ENCODE data around the gene CFDP1.
"Not testable (repeated sequence)": the region's sequence is repeated elsewhere in the genome, so short reads cannot be mapped to it uniquely, and the experiment has no call there.

CFDP1 gene

GRCh38 chr16:75272097-75272551 is 161.2 kb downstream of the CFDP1 start:
- TF ChIP-seq, protein P1, sequence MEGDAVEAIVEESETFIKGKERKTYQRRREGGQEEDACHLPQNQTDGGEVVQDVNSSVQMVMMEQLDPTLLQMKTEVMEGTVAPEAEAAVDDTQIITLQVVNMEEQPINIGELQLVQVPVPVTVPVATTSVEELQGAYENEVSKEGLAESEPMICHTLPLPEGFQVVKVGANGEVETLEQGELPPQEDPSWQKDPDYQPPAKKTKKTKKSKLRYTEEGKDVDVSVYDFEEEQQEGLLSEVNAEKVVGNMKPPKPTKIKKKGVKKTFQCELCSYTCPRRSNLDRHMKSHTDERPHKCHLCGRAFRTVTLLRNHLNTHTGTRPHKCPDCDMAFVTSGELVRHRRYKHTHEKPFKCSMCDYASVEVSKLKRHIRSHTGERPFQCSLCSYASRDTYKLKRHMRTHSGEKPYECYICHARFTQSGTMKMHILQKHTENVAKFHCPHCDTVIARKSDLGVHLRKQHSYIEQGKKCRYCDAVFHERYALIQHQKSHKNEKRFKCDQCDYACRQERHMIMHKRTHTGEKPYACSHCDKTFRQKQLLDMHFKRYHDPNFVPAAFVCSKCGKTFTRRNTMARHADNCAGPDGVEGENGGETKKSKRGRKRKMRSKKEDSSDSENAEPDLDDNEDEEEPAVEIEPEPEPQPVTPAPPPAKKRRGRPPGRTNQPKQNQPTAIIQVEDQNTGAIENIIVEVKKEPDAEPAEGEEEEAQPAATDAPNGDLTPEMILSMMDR (IDR thresholded peaks at IDR 0.05; ENCODE audit: borderline replicate concordance, insufficient read depth, low read depth, low read length) = no peak
- no peak overlapping the region for H3K4me3 ChIP-seq (ENCODE audit: low read depth, low read length)

- H3K4me3 ChIP-seq (ENCODE audit: low read depth, low read length) = no peak overlapping the region
- TF ChIP-seq, protein P1 (IDR thresholded peaks at IDR 0.05; ENCODE audit: borderline replicate concordance, insufficient read depth, low read depth, low read length) = no peak
Measured at GRCh38 chr16:75271441-75272096, 161.7 kb downstream of the CFDP1 start.

DNA sequence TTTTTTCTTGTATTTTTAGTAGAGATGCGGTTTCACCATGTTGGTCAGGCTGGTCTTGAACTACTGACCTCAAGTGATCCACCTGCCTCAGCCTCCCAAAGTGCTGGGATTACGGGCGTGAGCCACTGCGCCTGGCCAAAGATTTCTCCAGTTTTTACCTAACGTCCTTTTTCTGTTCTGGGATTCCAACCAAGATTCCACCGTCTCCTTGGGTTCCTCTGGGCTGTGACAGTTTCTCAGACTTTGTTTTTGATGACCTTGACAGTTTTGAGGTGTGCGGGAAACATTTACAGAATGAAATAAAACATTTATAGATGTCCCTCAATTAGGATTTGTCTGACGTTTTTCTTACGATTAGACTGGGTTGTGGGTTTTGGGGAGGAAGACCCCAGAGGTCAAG is 163.9 kb downstream of the CFDP1 start:
- H3K4me3 ChIP-seq (ENCODE audit: low read depth, low read length) = not testable (repeated sequence)

DNA sequence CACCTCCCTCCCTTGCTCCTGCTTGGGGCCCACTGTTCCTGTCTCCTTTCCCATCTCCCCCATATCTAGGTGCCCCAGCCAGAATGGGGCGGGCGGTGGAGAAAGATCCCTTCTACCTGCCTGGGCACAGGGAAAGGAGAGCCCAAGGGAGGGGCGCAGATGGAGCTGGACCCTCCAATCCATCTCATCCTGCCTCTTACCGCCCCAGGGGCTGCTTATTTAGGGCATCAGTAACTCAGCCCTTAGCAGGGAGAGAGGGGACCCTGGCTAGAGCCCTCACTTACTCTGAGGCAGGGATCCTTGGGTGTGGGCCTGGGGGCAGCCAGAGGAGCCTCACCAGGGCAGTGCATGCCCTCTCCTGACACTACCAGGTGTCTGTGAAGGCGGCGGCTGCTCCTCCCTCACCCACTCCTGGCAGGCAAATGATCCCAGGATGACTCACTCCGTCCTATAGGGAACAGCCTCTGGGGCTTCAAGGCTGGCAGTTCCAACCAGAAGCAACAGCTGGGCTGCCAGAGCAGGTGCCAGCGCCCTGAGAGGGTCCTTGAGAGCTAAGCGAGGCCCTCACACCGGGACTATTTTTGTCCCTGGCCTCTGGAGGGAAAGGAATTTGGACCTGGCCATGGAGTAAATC is 165.6 kb downstream of the CFDP1 start:
- H3K4me3 ChIP-seq (ENCODE audit: low read depth, low read length) = no peak overlapping the region
- TF ChIP-seq, protein P1 (IDR thresholded peaks at IDR 0.05; ENCODE audit: borderline replicate concordance, insufficient read depth, low read depth, low read length) = no peak

DNA sequence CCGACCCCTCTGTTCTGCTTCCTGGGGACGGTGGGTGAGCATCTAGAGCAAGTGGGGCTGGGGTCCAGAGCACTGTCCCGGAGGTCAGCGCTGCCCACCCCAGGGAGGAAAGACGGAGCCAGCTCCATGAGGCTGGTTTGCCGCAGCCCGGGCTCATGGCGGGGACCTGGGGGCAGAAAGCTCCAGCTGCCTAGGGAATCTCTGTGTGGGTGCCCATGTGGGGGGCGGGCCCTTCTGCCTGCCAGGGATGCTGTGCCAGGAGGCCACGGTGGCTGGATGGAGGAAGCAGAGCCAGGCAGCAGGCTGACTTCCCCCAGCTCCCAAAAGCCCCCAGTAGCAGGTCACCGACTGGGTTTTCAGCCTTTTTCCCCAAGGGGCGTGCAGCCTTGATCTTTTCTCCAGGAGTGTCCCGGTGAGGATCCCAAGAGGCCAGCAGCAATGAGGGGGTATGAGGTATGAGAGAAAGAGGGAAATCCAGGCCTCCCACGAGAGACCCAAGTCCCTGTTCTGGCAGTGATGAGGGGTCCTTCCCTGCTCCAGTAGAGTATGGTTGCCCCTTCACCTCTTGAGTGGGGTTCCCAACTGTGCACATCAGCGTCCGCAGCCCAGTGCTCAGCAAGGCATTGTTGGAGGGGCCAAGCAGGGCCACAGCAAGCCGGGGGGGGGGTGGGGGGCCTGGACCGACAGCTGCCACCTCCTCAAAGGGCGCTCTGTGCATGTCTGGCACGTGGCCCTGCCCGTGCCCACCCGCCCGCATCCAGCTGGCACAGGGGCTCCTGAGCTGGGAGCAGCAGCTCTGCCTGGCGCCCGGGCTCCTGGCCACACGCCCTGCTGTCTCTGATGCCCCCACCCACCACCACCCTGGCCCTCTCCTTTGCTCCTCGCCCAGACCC is 166.3 kb downstream of the CFDP1 start:
- no peak overlapping the region for H3K4me3 ChIP-seq (ENCODE audit: low read depth, low read length)
- TF ChIP-seq, protein P1 (IDR thresholded peaks at IDR 0.05; ENCODE audit: borderline replicate concordance, insufficient read depth, low read depth, low read length) = no peak

DNA sequence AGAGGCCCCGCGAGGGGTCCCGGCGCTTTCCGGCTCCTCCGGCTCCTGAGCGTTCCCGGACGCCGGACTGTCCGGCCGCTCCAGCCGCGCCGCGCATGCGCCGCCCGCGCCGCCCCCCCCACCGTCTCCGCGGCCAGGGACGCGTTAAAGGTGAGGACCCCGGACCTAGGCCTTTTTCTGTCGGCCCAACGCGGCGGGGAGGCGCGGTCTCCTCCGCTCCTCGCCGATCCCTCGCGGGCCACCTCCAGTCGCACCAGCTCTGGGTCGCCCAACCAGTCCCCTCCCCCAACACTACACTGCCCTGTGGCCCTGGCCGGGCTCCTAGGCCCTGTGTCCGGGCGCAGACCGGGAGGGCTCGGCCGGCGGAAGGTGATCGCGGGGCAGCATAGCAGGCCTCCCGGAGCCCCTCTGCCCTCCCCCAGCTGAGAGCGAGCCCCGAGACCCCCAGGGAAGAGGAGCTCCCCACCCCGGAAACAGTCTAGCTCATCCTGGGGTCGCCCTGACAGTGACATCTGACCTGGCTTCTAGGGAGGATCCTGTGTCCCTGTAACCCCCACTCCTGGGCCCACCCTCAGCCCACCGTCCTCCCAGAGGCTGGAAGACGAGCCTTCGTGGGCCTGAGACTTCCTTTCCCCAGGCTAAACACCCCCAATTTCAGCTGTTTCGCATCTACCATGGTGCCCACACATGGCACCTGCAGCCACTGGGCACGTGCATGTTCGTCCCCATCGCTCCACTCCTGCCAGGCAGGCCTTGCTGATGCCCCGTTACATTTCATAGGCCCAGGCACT is 167.2 kb downstream of the CFDP1 start:
- TF ChIP-seq, protein P1 (IDR thresholded peaks at IDR 0.05; ENCODE audit: borderline replicate concordance, insufficient read depth, low read depth, low read length) = no peak

More for the DNA sequence above, 167.2 kb downstream of the CFDP1 start:
- H3K4me3 ChIP-seq (ENCODE audit: low read depth, low read length) = peak overlapping the region; percentile 78
